Endothelial cell of umbilical vein (primary cell): Measurements from ENCODE around the gene ADIRF. TPM values are rescaled to one million over a fixed set of nuclear protein-coding genes. Genes with fewer than 3 reads are reported as not detected.

Source experiments
- BruUV-seq: library from RNA; stranded (reverse); fragments of 400-500 nt; replicated peaks from 2 replicates; lab custom pipeline; 2021; lab: Mats Ljungman, UMichigan
- CTCF ChIA-PET: fragments of 300-600, 350-600 bp; sonication (Branson Sonifier 250); formaldehyde crosslinking; loops from one replicate; lab custom pipeline; 2021; ENCODE audit warnings: antibody characterized with exemption, inconsistent platforms; lab: Charles Lee
- POLR2A ChIA-PET: fragments of 300-600, 350-600 bp; sonication (Branson Sonifier 250); formaldehyde crosslinking; loops from one replicate; lab custom pipeline; 2021; ENCODE audit warnings: antibody characterized with exemption, inconsistent platforms; lab: Charles Lee
- DNase-seq: peaks from one replicate; pipeline ENCODE4 v3.0.0-alpha.2; 2011; ENCODE audit warnings: low read depth, low spot score
- FAIRE-seq: peaks from 2 replicates; lab custom pipeline; 2011; peaks lifted over from hg19 to GRCh38; lab: Jason Lieb, UNC
- H2AFZ ChIP-seq: 2 replicates; pipeline ENCODE4 v1.6.0; 2012; ENCODE audit warnings: low read depth, low read length, control low read depth, inconsistent platforms
- H3K27ac ChIP-seq: 2 replicates; pipeline ENCODE4 v1.5.1; 2011; ENCODE audit warnings: low read depth, mild to moderate bottlenecking, control low read depth, low read length, moderate library complexity; ENCODE audit not compliant: insufficient read depth
- H3K27me3 ChIP-seq, 2 experiments: 2 replicates each; pipeline versions ENCODE4 v1.6.0 to v1.6.1; 2011; ENCODE audit warnings: low read length in 2 of 2, mixed read lengths in 1 of 2; ENCODE audit not compliant: control insufficient read depth in 2 of 2, insufficient read depth in 2 of 2
- H3K36me3 ChIP-seq, 2 experiments: 2 replicates in 1 of 2; 3 replicates in 1 of 2; pipeline ENCODE4 v1.5.1; 2011; ENCODE audit warnings: low read length in 2 of 2, mild to moderate bottlenecking in 1 of 2, moderate library complexity in 1 of 2; ENCODE audit not compliant: control insufficient read depth in 2 of 2, insufficient read depth in 2 of 2; ENCODE audit errors: extremely low read depth in 1 of 2
- H3K4me1 ChIP-seq: 3 replicates; pipeline ENCODE4 v1.5.1; 2011; ENCODE audit warnings: mild to moderate bottlenecking, low read length; ENCODE audit not compliant: control insufficient read depth, insufficient read depth; ENCODE audit errors: extremely low read depth
- H3K4me2 ChIP-seq: 2 replicates; pipeline ENCODE4 v1.6.1; 2011; ENCODE audit warnings: low read length, control low read depth, mixed read lengths; ENCODE audit not compliant: insufficient read depth
- H3K4me3 ChIP-seq, 3 experiments: fragments of 200-600 bp in 1 of 3; sonication (generic), shearing (Covaris generic) in 1 of 3; replicated peaks in 1 of 3; 2 replicates each; pipeline ENCODE4 v1.5.1; 2011 to 2016; ENCODE audit warnings: control low read depth in 3 of 3, low read length in 3 of 3, mild to moderate bottlenecking in 2 of 3, inconsistent platforms in 1 of 3, low read depth in 1 of 3, moderate library complexity in 1 of 3; ENCODE audit not compliant: insufficient read depth in 1 of 3
- H3K79me2 ChIP-seq: 2 replicates; pipeline ENCODE4 v1.6.0; 2012; ENCODE audit warnings: low read length, inconsistent platforms; ENCODE audit not compliant: control insufficient read depth, insufficient read depth
- H3K9ac ChIP-seq: replicated peaks from 2 replicates; pipeline ENCODE3; 2011; ENCODE audit warnings: low read length, control low read depth; ENCODE audit not compliant: insufficient read depth; ENCODE audit errors: extremely low read depth
- H3K9me1 ChIP-seq: replicated peaks from 3 replicates; pipeline ENCODE4 v1.6.0; 2011; ENCODE audit warnings: mild to moderate bottlenecking, low read length; ENCODE audit not compliant: control insufficient read depth, insufficient read depth; ENCODE audit errors: extremely low read depth
- H3K9me3 ChIP-seq: replicated peaks from 2 replicates; pipeline ENCODE4 v1.5.1; 2012; ENCODE audit warnings: low read length, inconsistent platforms; ENCODE audit not compliant: control insufficient read depth, insufficient read depth
- H4K20me1 ChIP-seq: replicated peaks from 2 replicates; pipeline ENCODE3; 2011; ENCODE audit warnings: mild to moderate bottlenecking, low read length; ENCODE audit not compliant: control insufficient read depth, insufficient read depth; ENCODE audit errors: extremely low read depth
- CTCF ChIP-seq, 2 donors: IDR thresholded peaks; 1 replicate in 1 of 2; 2 replicates in 1 of 2; pipeline ENCODE4 v1.5.1; 2011; ENCODE audit warnings: low read length in 2 of 2, mild to moderate bottlenecking in 2 of 2, moderate library complexity in 2 of 2, control low read depth in 1 of 2, inconsistent platforms in 1 of 2, low read depth in 1 of 2; ENCODE audit not compliant: insufficient read depth in 1 of 2; ENCODE audit errors: extremely low read depth in 1 of 2
- EZH2 ChIP-seq: IDR thresholded peaks from 2 replicates; pipeline ENCODE4 v1.6.1; 2012; ENCODE audit warnings: borderline replicate concordance, low read depth, mild to moderate bottlenecking, moderate library complexity, low read length, inconsistent platforms; ENCODE audit not compliant: severe bottlenecking
- FOS ChIP-seq: IDR thresholded peaks from 2 replicates; pipeline ENCODE4 v1.6.1; 2011; ENCODE audit warnings: mild to moderate bottlenecking, low read length, moderate library complexity, borderline replicate concordance; ENCODE audit not compliant: insufficient read depth
- GATA2 ChIP-seq: IDR thresholded peaks from 2 replicates; pipeline ENCODE4 v1.7.0; 2011; ENCODE audit warnings: low read depth, mild to moderate bottlenecking, moderate library complexity, mixed read lengths, low read length; ENCODE audit not compliant: insufficient read length, insufficient read depth
- JUN ChIP-seq: IDR thresholded peaks from 2 replicates; pipeline ENCODE4 v1.6.1; 2011; ENCODE audit warnings: borderline replicate concordance, low read depth; ENCODE audit not compliant: insufficient read length, insufficient read depth
- MYC ChIP-seq: IDR thresholded peaks from one replicate; pipeline ENCODE4 v1.6.1; 2011; ENCODE audit warnings: mild to moderate bottlenecking, low read depth, low read length
- POLR2A ChIP-seq: IDR thresholded peaks from 2 replicates; pipeline ENCODE4 v1.6.1; 2012; ENCODE audit warnings: low read depth, mild to moderate bottlenecking, control low read depth, low read length
- POLR2AphosphoS5 ChIP-seq: IDR thresholded peaks from 2 replicates; pipeline ENCODE4 v1.6.1; 2012; ENCODE audit warnings: low read depth, mild to moderate bottlenecking, control low read depth, low read length, moderate library complexity; ENCODE audit not compliant: insufficient read depth
- dilution Hi-C: fragments of 300-500 bp; cut with MboI; formaldehyde crosslinking; loops from one replicate; pipeline ENCODE4 v1.15.0; 2019; ENCODE audit warnings: low sequenced_read_pairs; ENCODE audit not compliant: extremely low pct_ligation_motif_present
- intact Hi-C: fragments of 100-400 bp; cut with micrococcal nuclease; formaldehyde crosslinking; loops from one replicate; pipeline ENCODE4 v1.10.0; 2022
- polyA plus RNA-seq, 4 experiments: library from polyadenylated mRNA; depleted of rRNA in 3 of 4; stranded (reverse) in 3 of 4; unstranded in 1 of 4; fragments of >200 nt; gene quantifications; 2 replicates each; pipeline versions ENCODE4 v1.2.1 to v1.2.3, GENCODE V29; 2011 to 2012; ENCODE audit warnings: missing spikeins in 1 of 4
- total RNA-seq: library from RNA; stranded (reverse); gene quantifications from 2 replicates; pipeline ENCODE4 v1.2.3, GENCODE V29; 2021
- TF ChIP-seq, protein P1 (sequence below): IDR thresholded peaks from 2 replicates; pipeline ENCODE4 v1.6.1; 2011; ENCODE audit not compliant: insufficient read depth, insufficient read length

ADIRF gene
- total and polyA plus RNA-seq, 2 donors (not counting 3 experiments of a cell fraction or from before 2014, with no cell fraction given), result 3.7 to 4.4 TPM

DNA sequence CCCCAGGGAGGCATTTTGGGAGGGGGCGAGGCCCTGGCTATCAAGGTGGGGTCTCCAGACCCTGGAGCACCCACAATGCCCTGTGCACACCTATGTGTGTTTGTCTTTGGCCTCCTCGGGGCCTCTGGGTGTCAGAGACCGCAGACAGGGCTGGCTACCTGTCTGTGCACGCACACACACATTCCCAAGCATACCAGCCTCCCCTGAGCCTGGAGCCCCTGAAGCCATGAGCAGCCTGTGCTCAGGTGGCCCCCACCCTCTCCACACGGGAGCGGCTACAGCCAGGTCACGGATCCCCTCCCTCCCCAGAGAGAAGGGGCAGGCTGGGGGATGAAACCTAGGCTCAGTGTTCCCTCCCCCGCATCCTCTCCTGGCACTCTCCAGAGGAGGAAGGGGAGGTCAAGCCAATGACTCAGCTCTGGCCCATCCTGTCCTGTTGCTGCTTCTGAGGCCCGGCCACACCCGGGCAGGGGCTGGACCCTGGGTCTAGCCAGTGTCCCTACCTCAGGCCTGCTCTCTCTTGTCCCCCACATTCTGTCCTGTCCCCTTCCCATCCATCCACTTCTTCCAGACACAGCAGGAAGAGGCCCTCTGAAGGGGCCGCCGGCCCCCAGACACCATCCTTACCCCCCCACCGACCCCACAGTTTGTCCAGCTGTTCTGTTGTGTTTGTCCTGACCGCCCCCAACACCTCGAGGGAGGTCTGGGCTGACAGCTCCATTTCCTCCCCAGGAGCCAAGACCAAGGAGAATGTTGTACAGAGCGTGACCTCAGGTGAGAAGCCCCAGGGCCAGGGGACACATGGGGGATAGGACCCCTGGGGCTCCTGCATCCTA, 9.2 kb upstream of the ADIRF start:
- ChIA-PET CTCF (interaction anchor here (0.9 to 8.7 kb wide), 6 partner anchors 9 to 133 kb away, joined by 3 to 325 read pairs (median 4); partner anchors contain the start of gene ADIRF), POLR2A (interaction anchor here (0.6 to 3.1 kb wide), 3 partner anchors 10 to 945 kb away, joined by 3 to 13 read pairs (median 11); partner anchors contain the start of gene ADIRF)
- intact Hi-C loops, result loop anchor here (2.0 to 10.0 kb wide), 3 partner anchors 136 to 1926 kb away; partner anchors contain the start of genes GLUD1, SHLD2 and STAMBPL1
- Histone ChIP-seq H3K4me1 (peaks cover 56% of the 10 kb centered on the region), H3K27me3 (no peaks in the 10 kb centered on the region), H3K9ac (peak overlapping the region; percentile 44), H4K20me1 (no peaks in the 10 kb centered on the region), H3K27ac (peak overlapping the region; percentile 78), H3K4me2 (peak overlapping the region; percentile 33), H3K9me3 (no peaks in the 10 kb centered on the region), H3K4me3 (peak overlapping the region in 2 of 3 experiments; percentile 5 to 23), H2AFZ (peak overlapping the region; percentile 38), H3K79me2 (peaks cover 38% of the 10 kb centered on the region), H3K9me1 (no peaks in the 10 kb centered on the region), H3K36me3 (no peaks in the 10 kb centered on the region)
- TSS peak; percentile 9 for BruUV-seq
- FAIRE-seq (peak; percentile 98), DNase-seq (peak; percentile 79)
- dilution Hi-C loops, result no loop called here
- peak; percentile 34 for TF ChIP-seq POLR2A
- TF ChIP-seq, protein P1, sequence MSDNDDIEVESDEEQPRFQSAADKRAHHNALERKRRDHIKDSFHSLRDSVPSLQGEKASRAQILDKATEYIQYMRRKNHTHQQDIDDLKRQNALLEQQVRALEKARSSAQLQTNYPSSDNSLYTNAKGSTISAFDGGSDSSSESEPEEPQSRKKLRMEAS, result no peak
- TF ChIP-seq JUN, result peak; percentile 21
- TF ChIP-seq MYC, result no peak
- peak; percentile 79 for TF ChIP-seq POLR2AphosphoS5
- no peak for TF ChIP-seq GATA2
- TF ChIP-seq EZH2, result no peak
- peak; percentile 76 for TF ChIP-seq FOS
- TF ChIP-seq CTCF (IDR thresholded peaks at IDR 0.05; ENCODE audit: extremely low read depth in 1 of 2, insufficient read depth in 1 of 2, low read depth in 1 of 2, low read length in 2 of 2), result no peak
